ENCODE measurements around the gene FADS2.
A peak's percentile ranks its signal among the peaks of the same experiment; 100 is the strongest.

Gene FADS2

DNA sequence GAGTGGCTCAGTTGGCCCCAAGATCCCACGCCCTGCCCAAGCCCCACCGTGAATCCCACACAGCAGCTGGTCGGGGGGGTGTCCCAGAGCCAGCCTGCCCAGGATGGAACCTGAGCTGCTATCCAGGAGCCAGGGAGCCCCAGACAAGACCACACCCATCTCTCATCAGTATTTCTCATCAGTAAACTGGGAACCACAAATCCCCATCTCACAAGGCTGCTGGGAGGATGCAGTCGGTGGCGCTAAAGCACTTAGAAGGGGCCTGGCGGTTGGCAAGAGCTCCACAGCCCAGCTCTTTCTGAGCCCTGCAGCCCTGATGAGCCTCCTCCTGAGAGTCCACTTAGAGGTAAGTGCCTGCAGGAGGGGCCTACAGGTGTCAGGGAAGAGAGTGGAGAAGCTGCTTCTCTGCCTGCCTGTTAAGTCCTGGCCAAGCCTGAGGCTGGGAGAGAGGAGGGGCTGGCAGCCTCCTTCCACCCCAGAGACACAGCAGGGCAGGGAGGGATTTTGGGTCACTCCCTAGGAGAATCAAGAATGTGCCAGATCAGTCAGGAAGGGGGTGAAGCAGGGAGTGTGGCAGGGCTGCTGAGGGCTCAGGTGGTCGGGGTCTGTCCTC is 57.2 kb downstream of the FADS2 start:
- no peak for TF ChIP-seq CTCF (IDR thresholded peaks at IDR 0.05; ENCODE audit: low read depth, low read length, missing control alignments)
- H3K4me3 ChIP-seq (replicated peaks; ENCODE audit: low read depth, low read length), result no peak overlapping the region
- DNase-seq (ENCODE audit: extremely low read depth, low read depth), result no peak

DNA sequence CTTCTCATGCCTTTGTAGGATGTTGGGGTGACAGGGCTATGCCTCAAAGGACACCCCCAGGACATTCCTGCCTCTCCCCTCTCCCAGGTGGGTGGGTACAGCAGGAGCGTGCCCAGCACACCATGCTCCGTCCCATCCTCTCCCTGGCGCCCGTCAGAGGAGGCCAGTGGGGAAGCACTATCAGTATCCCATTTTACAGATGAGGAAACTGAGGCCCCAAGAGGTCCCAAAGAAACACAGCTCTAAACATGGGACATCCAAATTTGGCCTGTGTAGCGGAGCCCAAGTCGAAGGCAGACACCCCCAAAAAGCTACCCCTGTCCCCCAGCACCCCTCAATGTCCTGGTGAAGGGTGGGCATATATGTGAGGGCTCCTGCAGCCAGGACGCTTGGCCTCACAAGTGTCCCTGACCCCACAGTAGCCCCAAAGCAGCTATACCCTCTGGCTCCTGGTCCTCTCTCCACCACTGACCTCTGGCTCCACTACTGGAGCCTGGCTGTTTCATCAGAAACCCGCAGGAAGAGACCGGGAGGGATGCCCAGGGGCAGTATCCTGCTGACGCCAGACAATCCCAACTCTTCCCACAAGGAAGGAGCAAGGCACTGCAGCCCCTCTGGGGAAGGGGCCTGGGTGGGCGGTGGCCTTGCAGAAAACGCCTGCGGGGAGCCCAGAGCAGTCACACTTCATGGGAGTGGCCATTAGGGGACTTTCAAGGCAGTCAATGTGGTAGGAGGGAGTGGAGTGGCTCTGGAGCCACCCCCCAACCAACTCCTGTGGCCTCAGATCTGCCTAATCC is 57.9 kb downstream of the FADS2 start:
- no peak overlapping the region for H3K4me3 ChIP-seq (replicated peaks; ENCODE audit: low read depth, low read length)

GRCh38 chr11:61886643-61887042 is 58.5 kb downstream of the FADS2 start:
- no peak for DNase-seq (ENCODE audit: extremely low read depth, low read depth)
- no peak for TF ChIP-seq CTCF (IDR thresholded peaks at IDR 0.05; ENCODE audit: low read depth, low read length, missing control alignments)
- H3K4me3 ChIP-seq (replicated peaks; ENCODE audit: low read depth, low read length), result no peak overlapping the region

More for the DNA sequence above, 57.9 kb downstream of the FADS2 start:
- no peak for TF ChIP-seq CTCF (IDR thresholded peaks at IDR 0.05; ENCODE audit: low read depth, low read length, missing control alignments)
- no peak for DNase-seq (ENCODE audit: extremely low read depth, low read depth)

- no peak for DNase-seq (ENCODE audit: extremely low read depth, low read depth)
- TF ChIP-seq CTCF (IDR thresholded peaks at IDR 0.05; ENCODE audit: low read depth, low read length, missing control alignments), result no peak
- H3K4me3 ChIP-seq (replicated peaks; ENCODE audit: low read depth, low read length), result no peak overlapping the region
Observed at GRCh38 chr11:61887839-61888494, 59.9 kb downstream of the FADS2 start.

GRCh38 chr11:61888590-61888989 is 60.5 kb downstream of the FADS2 start:
- no peak overlapping the region for H3K4me3 ChIP-seq (replicated peaks; ENCODE audit: low read depth, low read length)
- no peak for DNase-seq (ENCODE audit: extremely low read depth, low read depth)
- no peak for TF ChIP-seq CTCF (IDR thresholded peaks at IDR 0.05; ENCODE audit: low read depth, low read length, missing control alignments)

DNA sequence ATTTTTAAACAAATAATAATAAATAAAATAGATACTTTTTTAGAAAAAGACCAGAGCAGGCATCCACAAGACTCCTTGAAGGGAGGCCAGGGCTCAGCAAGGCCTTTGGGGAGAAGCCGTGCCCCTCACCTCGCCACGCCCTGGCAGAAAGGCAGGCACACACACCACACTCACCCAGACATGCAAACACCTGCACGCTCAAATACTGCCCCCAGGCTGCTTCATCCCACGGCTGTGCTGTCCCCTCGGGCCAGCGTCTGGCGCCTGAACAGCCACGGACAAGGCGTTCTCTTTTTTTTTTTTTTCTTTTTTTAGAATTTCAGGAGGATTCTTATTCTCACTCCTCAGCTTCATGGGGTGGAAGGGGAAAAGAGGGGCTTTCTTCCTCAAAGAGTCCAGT is 61.7 kb downstream of the FADS2 start:
- no peak for TF ChIP-seq CTCF (IDR thresholded peaks at IDR 0.05; ENCODE audit: low read depth, low read length, missing control alignments)
- H3K4me3 ChIP-seq (replicated peaks; ENCODE audit: low read depth, low read length), result peak overlapping the region; percentile 72
- DNase-seq (ENCODE audit: extremely low read depth, low read depth), result no peak

Measured in HFF-Myc (cell line).